Fibroblast of gingiva (primary cell): ENCODE data around the gene ZNF185.
A peak's percentile ranks its signal among the peaks of the same experiment; 100 is the strongest.

ENCODE experiments used
- DNase-seq: peaks from one replicate; pipeline ENCODE4 v3.0.0-alpha.2; 2011; ENCODE audit warnings: low read depth

Gene ZNF185

GRCh38 chrX:152897222-152898131, at the start of gene ZNF185:
ZNF185 (plus strand) TSS chrX:152898067; CDS start chrX:152914490, 16,423 bp downstream.
- no peak for DNase-seq

- DNase-seq: no peak
Measured at GRCh38 chrX:152850465-152850864, 47.4 kb upstream of the ZNF185 start.

GRCh38 chrX:152853986-152854385, 43.9 kb upstream of the ZNF185 start:
- no peak for DNase-seq

- DNase-seq: peak; percentile 25
Measured at GRCh38 chrX:152861116-152861515, 36.8 kb upstream of the ZNF185 start.

GRCh38 chrX:152861826-152862225, 36.0 kb upstream of the ZNF185 start:
- no peak for DNase-seq

- peak; percentile 4 for DNase-seq
Measured at GRCh38 chrX:152865232-152865920, 32.5 kb upstream of the ZNF185 start.

GRCh38 chrX:152866386-152866785, 31.5 kb upstream of the ZNF185 start:
- DNase-seq: no peak

- DNase-seq: no peak
Measured at GRCh38 chrX:152869972-152870371, 27.9 kb upstream of the ZNF185 start.

GRCh38 chrX:152871260-152871659, 26.6 kb upstream of the ZNF185 start:
- no peak for DNase-seq

- no peak for DNase-seq
Measured at GRCh38 chrX:152872522-152872921, 25.3 kb upstream of the ZNF185 start.

- no peak for DNase-seq
Measured at GRCh38 chrX:152873361-152873760, 24.5 kb upstream of the ZNF185 start.

- no peak for DNase-seq
Measured at GRCh38 chrX:152876931-152877840, 20.7 kb upstream of the ZNF185 start.

GRCh38 chrX:152878976-152879755, 18.7 kb upstream of the ZNF185 start:
- no peak for DNase-seq

GRCh38 chrX:152881289-152881688, 16.6 kb upstream of the ZNF185 start:
- no peak for DNase-seq

- DNase-seq: no peak
Measured at GRCh38 chrX:152884171-152884570, 13.7 kb upstream of the ZNF185 start.

- no peak for DNase-seq
Measured at GRCh38 chrX:152886716-152887115, 11.2 kb upstream of the ZNF185 start.

- DNase-seq: no peak
Measured at GRCh38 chrX:152892499-152892898, 5.4 kb upstream of the ZNF185 start.

- no peak for DNase-seq
Measured at GRCh38 chrX:152892999-152893891, 4.6 kb upstream of the ZNF185 start.

- no peak for DNase-seq
Measured at GRCh38 chrX:152893980-152894610, 3.8 kb upstream of the ZNF185 start.

GRCh38 chrX:152895121-152895520, 2.7 kb upstream of the ZNF185 start:
- no peak for DNase-seq
